CD14-positive monocyte (primary cell): ENCODE measurements around the gene MEF2B. TPM values are rescaled to one million over a fixed set of nuclear protein-coding genes. Genes with fewer than 3 reads are reported as not detected.

Source experiments
- DNase-seq, 3 donors: peaks; one replicate each; pipeline ENCODE4 v3.0.0-alpha.2; 2011 to 2022
- H2AFZ ChIP-seq: 2 replicates; pipeline ENCODE4 v1.6.0; 2012; ENCODE audit warnings: mild to moderate bottlenecking, low read depth, low read length, inconsistent platforms; ENCODE audit not compliant: insufficient read depth, poor library complexity, severe bottlenecking
- H3K27ac ChIP-seq, 2 donors: 1 replicate in 1 of 2; 2 replicates in 1 of 2; pipeline ENCODE4 v1.5.1; 2012 to 2013; ENCODE audit warnings: low read length in 2 of 2, control low read depth in 1 of 2, inconsistent platforms in 1 of 2, low read depth in 1 of 2, mild to moderate bottlenecking in 1 of 2
- H3K27me3 ChIP-seq, 2 donors: one replicate each; pipeline versions ENCODE4 v1.6.0 to v1.6.1; 2011 to 2013; ENCODE audit warnings: low read length in 2 of 2; ENCODE audit not compliant: control insufficient read depth in 2 of 2, insufficient read depth in 2 of 2
- H3K36me3 ChIP-seq, 2 donors: replicated peaks in 1 of 2; 1 replicate in 1 of 2; 2 replicates in 1 of 2; pipeline versions ENCODE4 v1.5.1 to v1.6.1; 2012 to 2013; ENCODE audit warnings: low read length in 2 of 2, control low read depth in 1 of 2, inconsistent platforms in 1 of 2, mild to moderate bottlenecking in 1 of 2; ENCODE audit not compliant: insufficient read depth in 2 of 2, control insufficient read depth in 1 of 2
- H3K4me1 ChIP-seq, 2 donors: 1 replicate in 1 of 2; 2 replicates in 1 of 2; pipeline versions ENCODE4 v1.5.1 to v1.6.1; 2012 to 2013; ENCODE audit warnings: low read length in 2 of 2, control low read depth in 1 of 2, inconsistent platforms in 1 of 2, mild to moderate bottlenecking in 1 of 2, moderate library complexity in 1 of 2; ENCODE audit not compliant: insufficient read depth in 2 of 2, control insufficient read depth in 1 of 2
- H3K4me2 ChIP-seq: replicated peaks from 2 replicates; pipeline ENCODE3; 2012; ENCODE audit warnings: low read length, moderate library complexity, mild to moderate bottlenecking; ENCODE audit not compliant: poor library complexity, severe bottlenecking; ENCODE audit errors: extremely low read depth
- H3K4me3 ChIP-seq, 3 experiments: fragments of 200-600 bp in 1 of 3; sonication (generic) in 1 of 3; replicated peaks in 1 of 3; 1 replicate in 2 of 3; 2 replicates in 1 of 3; pipeline ENCODE4 v1.5.1; 2011 to 2013; ENCODE audit warnings: low read length in 3 of 3, mild to moderate bottlenecking in 3 of 3, control low read depth in 2 of 3, low read depth in 2 of 3, inconsistent platforms in 1 of 3, moderate library complexity in 1 of 3
- H3K79me2 ChIP-seq: 2 replicates; pipeline ENCODE4 v1.6.0; 2012; ENCODE audit warnings: mild to moderate bottlenecking, control low read depth, inconsistent platforms, low read length, moderate library complexity; ENCODE audit not compliant: insufficient read depth
- H3K9ac ChIP-seq: 2 replicates; pipeline ENCODE4 v1.6.0; 2017; ENCODE audit warnings: low read length, mild to moderate bottlenecking; ENCODE audit not compliant: insufficient read depth, poor library complexity, severe bottlenecking
- H3K9me3 ChIP-seq, 2 donors: replicated peaks in 1 of 2; 1 replicate in 1 of 2; 2 replicates in 1 of 2; pipeline versions ENCODE4 v1.5.1 to v1.6.1; 2012 to 2013; ENCODE audit warnings: low read length in 2 of 2, control low read depth in 1 of 2; ENCODE audit not compliant: control insufficient read depth in 1 of 2, insufficient read depth in 1 of 2
- H4K20me1 ChIP-seq: 2 replicates; pipeline ENCODE4 v1.6.0; 2012; ENCODE audit warnings: mild to moderate bottlenecking, low read length, control low read depth, moderate library complexity; ENCODE audit not compliant: insufficient read depth
- H3K27ac Mint-ChIP-seq, 7 donors: one replicate each; pipeline ENCODE4 v1.8.0; 2020; ENCODE audit warnings: mild to moderate bottlenecking in 7 of 7, mixed read lengths in 7 of 7, moderate library complexity in 6 of 7, inconsistent platforms in 2 of 7
- H3K27me3 Mint-ChIP-seq, 3 donors: one replicate each; pipeline ENCODE4 v1.8.0; 2021 to 2022; ENCODE audit warnings: low read depth in 3 of 3, mild to moderate bottlenecking in 3 of 3, mixed read lengths in 3 of 3, moderate library complexity in 3 of 3, inconsistent platforms in 1 of 3
- H3K36me3 Mint-ChIP-seq, 2 donors: one replicate each; pipeline ENCODE4 v1.8.0; 2020; ENCODE audit warnings: mixed read lengths in 2 of 2, inconsistent platforms in 1 of 2, mild to moderate bottlenecking in 1 of 2
- H3K4me1 Mint-ChIP-seq: one replicate; pipeline ENCODE4 v1.8.0; 2020; ENCODE audit warnings: mild to moderate bottlenecking, mixed read lengths
- H3K4me3 Mint-ChIP-seq, 2 donors: one replicate each; pipeline ENCODE4 v1.8.0; 2020; ENCODE audit warnings: mild to moderate bottlenecking in 2 of 2, mixed read lengths in 2 of 2, moderate library complexity in 1 of 2
- H3K9me3 Mint-ChIP-seq, 7 donors: one replicate each; pipeline ENCODE4 v1.8.0; 2020 to 2022; ENCODE audit warnings: mixed read lengths in 7 of 7, mild to moderate bottlenecking in 6 of 7, moderate library complexity in 6 of 7, inconsistent platforms in 2 of 7
- CTCF ChIP-seq: fragments of 200-600 bp; IDR thresholded peaks from one replicate; pipeline ENCODE4 v1.8.0; 2022; ENCODE audit warnings: antibody characterized with exemption, mild to moderate bottlenecking
- WGBS: methylation state at CpG from one replicate; pipeline ENCODE4 v1.1.5; 2013; ENCODE audit warnings: missing lambda C conversion rate; ENCODE audit not compliant: insufficient coverage; 5-methylcytosine and 5-hydroxymethylcytosine counted together
- intact Hi-C, 2 donors: fragments of 100-400 bp; cut with micrococcal nuclease; formaldehyde crosslinking; loops; one replicate each; pipeline versions ENCODE4 v1.15.0 to v1.15.1; 2023
- polyA plus RNA-seq, 3 donors: library from polyadenylated mRNA; depleted of rRNA in 1 of 3; unstranded in 2 of 3; stranded (reverse) in 1 of 3; fragments of 300-500 nt in 2 of 3; fragments of >200 nt in 1 of 3; fragmentation: Illumina TruSeq in 2 of 3; gene quantifications; 1 replicate in 2 of 3; 2 replicates in 1 of 3; pipeline ENCODE4 v1.2.3, GENCODE V29; 2012 to 2021

The MEF2B gene
- polyA plus RNA-seq, 3 donors: 0.15 to 1.8 (median 0.30) TPM

GRCh38 chr19:19214159-19214490, 44.1 kb upstream of the MEF2B start:
- H3K36me3 Mint-ChIP-seq: no peaks in the 10 kb centered on the region
- 13% methylated on average over 3 of the region's 5 CpGs for WGBS
- Histone ChIP-seq H3K27ac (no peak overlapping the region), H2AFZ (no peak overlapping the region), H3K4me1 (no peaks in the 10 kb centered on the region), H4K20me1 (no peaks in the 10 kb centered on the region), H3K9me3 (peaks cover 2 to 4% of the 10 kb centered on the region in 2 donors), H3K9ac (no peak overlapping the region), H3K4me2 (no peak overlapping the region), H3K27me3 (peaks cover 5 to 36% of the 10 kb centered on the region in 2 donors), H3K4me3 (no peak overlapping the region), H3K79me2 (no peaks in the 10 kb centered on the region), H3K36me3 (no peaks in the 10 kb centered on the region)
- intact Hi-C loops: no loop called here
- DNase-seq: no peak
- no peak overlapping the region for H3K27ac Mint-ChIP-seq
- peaks cover 0 to 10% (median 5%) of the 10 kb centered on the region in 7 donors for H3K9me3 Mint-ChIP-seq
- H3K4me3 Mint-ChIP-seq: peak overlapping the region in 1 of 2 donors; percentile 52
- no peaks in the 10 kb centered on the region for H3K4me1 Mint-ChIP-seq
- no peak for TF ChIP-seq CTCF
- H3K27me3 Mint-ChIP-seq: peaks cover 53 to 71% (median 59%) of the 10 kb centered on the region in 3 donors

GRCh38 chr19:19213426-19214158, 43.5 kb upstream of the MEF2B start:
- Histone ChIP-seq H3K9me3 (peaks cover 2 to 4% of the 10 kb centered on the region in 2 donors), H3K4me2 (no peak overlapping the region), H3K27me3 (peaks cover 5 to 36% of the 10 kb centered on the region in 2 donors), H3K4me3 (no peak overlapping the region), H3K79me2 (no peaks in the 10 kb centered on the region), H2AFZ (no peak overlapping the region), H4K20me1 (no peaks in the 10 kb centered on the region), H3K27ac (no peak overlapping the region), H3K36me3 (no peaks in the 10 kb centered on the region), H3K4me1 (no peaks in the 10 kb centered on the region), H3K9ac (no peak overlapping the region)
- no peak for DNase-seq
- H3K27me3 Mint-ChIP-seq: peaks cover 52 to 72% (median 59%) of the 10 kb centered on the region in 3 donors
- H3K4me1 Mint-ChIP-seq: no peaks in the 10 kb centered on the region
- no peaks in the 10 kb centered on the region for H3K36me3 Mint-ChIP-seq
- peak overlapping the region in 1 of 2 donors; percentile 52 for H3K4me3 Mint-ChIP-seq
- intact Hi-C loops: no loop called here
- H3K27ac Mint-ChIP-seq: no peak overlapping the region
- TF ChIP-seq CTCF: no peak
- WGBS: 48% methylated on average over 16 of the region's 21 CpGs
- H3K9me3 Mint-ChIP-seq: peaks cover 0 to 10% (median 5%) of the 10 kb centered on the region in 7 donors
